ENCODE data around the gene SCN1B. TPM values are rescaled to one million over a fixed set of nuclear protein-coding genes. Genes with fewer than 3 reads are reported as not detected.
"Not testable (repeated sequence)": the region's sequence is repeated elsewhere in the genome, so short reads cannot be mapped to it uniquely, and the experiment has no call there.

The SCN1B gene
- total RNA-seq, 1 donor from 2014 or later, result 12.9 TPM

GRCh38 chr19:35000647-35001501 is 29.4 kb upstream of the SCN1B start:
- peak; percentile 66 for DNase-seq

GRCh38 chr19:35002037-35002535 is 28.2 kb upstream of the SCN1B start:
- DNase-seq, result no peak

- no peak for DNase-seq
Measured at GRCh38 chr19:35004517-35005255, 25.6 kb upstream of the SCN1B start.

GRCh38 chr19:35005256-35005977 is 24.9 kb upstream of the SCN1B start:
- no peak for DNase-seq

GRCh38 chr19:35006007-35006341 is 24.3 kb upstream of the SCN1B start:
- not testable (repeated sequence) for DNase-seq

GRCh38 chr19:35006342-35006998 is 23.8 kb upstream of the SCN1B start:
- no peak for DNase-seq

GRCh38 chr19:35006999-35007365 is 23.3 kb upstream of the SCN1B start:
- DNase-seq, result no peak

- DNase-seq, result not testable (repeated sequence)
Measured at GRCh38 chr19:35007427-35007826, 22.8 kb upstream of the SCN1B start.

GRCh38 chr19:35008891-35009341 is 21.4 kb upstream of the SCN1B start:
- DNase-seq, result no peak

- no peak for DNase-seq
Measured at GRCh38 chr19:35009424-35010415, 20.6 kb upstream of the SCN1B start.

GRCh38 chr19:35011091-35011689 is 19.1 kb upstream of the SCN1B start:
- no peak for DNase-seq

GRCh38 chr19:35011737-35012682 is 18.3 kb upstream of the SCN1B start:
- DNase-seq, result no peak

- DNase-seq, result peak; percentile 75
Measured at GRCh38 chr19:35013041-35013819, 17.0 kb upstream of the SCN1B start.

- DNase-seq, result no peak
Measured at GRCh38 chr19:35013820-35014754, 16.2 kb upstream of the SCN1B start.

- DNase-seq, result not testable (repeated sequence)
Measured at GRCh38 chr19:35014774-35015173, 15.5 kb upstream of the SCN1B start.

- DNase-seq, result no peak
Measured at GRCh38 chr19:35015270-35015953, 14.9 kb upstream of the SCN1B start.

- DNase-seq, result no peak
Measured at GRCh38 chr19:35015954-35016351, 14.3 kb upstream of the SCN1B start.
